Type B pancreatic cell (in vitro differentiated cells): ENCODE measurements around the gene RNASEH2B. TPM values are rescaled to one million over a fixed set of nuclear protein-coding genes. Genes with fewer than 3 reads are reported as not detected.

Source experiments
- DNase-seq: peaks from one replicate; pipeline ENCODE4 v3.0.0; 2021; ENCODE audit warnings: mixed read lengths; ENCODE audit not compliant: unreplicated experiment; ENCODE audit errors: extremely low spot score
- H3K27ac Mint-ChIP-seq: 2 replicates; pipeline ENCODE4 v1.8.0; 2021; ENCODE audit warnings: mild to moderate bottlenecking, mixed read lengths
- H3K27me3 Mint-ChIP-seq: 2 replicates; pipeline ENCODE4 v1.8.0; 2021; ENCODE audit warnings: mixed read lengths
- H3K36me3 Mint-ChIP-seq: 2 replicates; pipeline ENCODE4 v1.8.0; 2021; ENCODE audit warnings: mixed read lengths
- H3K4me1 Mint-ChIP-seq: one replicate; pipeline ENCODE4 v1.8.0; 2021; ENCODE audit warnings: mixed read lengths; ENCODE audit not compliant: unreplicated experiment
- H3K4me3 Mint-ChIP-seq: 2 replicates; pipeline ENCODE4 v1.8.0; 2021; ENCODE audit warnings: mild to moderate bottlenecking, mixed read lengths
- H3K9me3 Mint-ChIP-seq: 2 replicates; pipeline ENCODE4 v1.8.0; 2021; ENCODE audit warnings: mixed read lengths
- CTCF ChIP-seq: fragments of 200-600 bp; sonication (generic); conservative IDR thresholded peaks from 2 replicates; pipeline ENCODE4 v1.5.0; 2021; ENCODE audit warnings: antibody characterized with exemption, mild to moderate bottlenecking
- total RNA-seq: library from RNA; stranded (reverse); gene quantifications from 2 replicates; pipeline ENCODE4 v1.2.1, GENCODE V29; 2021; ENCODE audit warnings: low replicate concordance

RNASEH2B gene
- total RNA-seq, 1 donor from 2014 or later: 37.8 TPM

DNA sequence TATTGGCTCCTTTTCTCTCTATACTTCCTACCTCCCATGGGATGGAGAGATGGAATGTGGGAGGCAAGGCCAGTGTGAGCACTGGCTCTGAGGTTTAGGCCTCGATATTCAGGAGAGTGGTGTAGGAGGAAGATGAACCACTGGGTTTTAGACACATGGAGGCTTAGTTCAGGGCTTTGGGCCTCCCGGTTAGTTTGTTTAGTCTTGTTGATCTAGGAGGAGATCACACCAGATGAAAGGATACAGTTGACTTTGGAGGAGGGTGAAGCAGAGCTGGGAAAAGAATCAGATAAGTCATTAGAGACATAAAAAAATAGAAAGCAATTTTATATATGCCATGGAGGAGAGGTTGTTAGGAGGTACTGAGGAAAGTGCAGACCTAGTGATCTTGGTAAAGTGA is 30.9 kb downstream of the RNASEH2B start:
- Mint-ChIP-seq H3K9me3 (peaks cover 5% of the 10 kb centered on the region), H3K27ac (no peak overlapping the region)
- no peak for DNase-seq

GRCh38 chr13:50941146-50941545 is 31.6 kb downstream of the RNASEH2B start:
- peaks cover 5% of the 10 kb centered on the region for H3K9me3 Mint-ChIP-seq
- peaks cover 22% of the 10 kb centered on the region for H3K36me3 Mint-ChIP-seq
- no peak for TF ChIP-seq CTCF
- no peak overlapping the region for H3K27ac Mint-ChIP-seq
- no peak for DNase-seq
- no peak overlapping the region for H3K4me3 Mint-ChIP-seq
- H3K27me3 Mint-ChIP-seq: no peaks in the 10 kb centered on the region
- no peaks in the 10 kb centered on the region for H3K4me1 Mint-ChIP-seq

More for the DNA sequence above, 30.9 kb downstream of the RNASEH2B start:
- peaks cover 29% of the 10 kb centered on the region for H3K36me3 Mint-ChIP-seq
- no peak for TF ChIP-seq CTCF
- H3K27me3 Mint-ChIP-seq: no peaks in the 10 kb centered on the region
- H3K4me1 Mint-ChIP-seq: no peaks in the 10 kb centered on the region
- no peak overlapping the region for H3K4me3 Mint-ChIP-seq

DNA sequence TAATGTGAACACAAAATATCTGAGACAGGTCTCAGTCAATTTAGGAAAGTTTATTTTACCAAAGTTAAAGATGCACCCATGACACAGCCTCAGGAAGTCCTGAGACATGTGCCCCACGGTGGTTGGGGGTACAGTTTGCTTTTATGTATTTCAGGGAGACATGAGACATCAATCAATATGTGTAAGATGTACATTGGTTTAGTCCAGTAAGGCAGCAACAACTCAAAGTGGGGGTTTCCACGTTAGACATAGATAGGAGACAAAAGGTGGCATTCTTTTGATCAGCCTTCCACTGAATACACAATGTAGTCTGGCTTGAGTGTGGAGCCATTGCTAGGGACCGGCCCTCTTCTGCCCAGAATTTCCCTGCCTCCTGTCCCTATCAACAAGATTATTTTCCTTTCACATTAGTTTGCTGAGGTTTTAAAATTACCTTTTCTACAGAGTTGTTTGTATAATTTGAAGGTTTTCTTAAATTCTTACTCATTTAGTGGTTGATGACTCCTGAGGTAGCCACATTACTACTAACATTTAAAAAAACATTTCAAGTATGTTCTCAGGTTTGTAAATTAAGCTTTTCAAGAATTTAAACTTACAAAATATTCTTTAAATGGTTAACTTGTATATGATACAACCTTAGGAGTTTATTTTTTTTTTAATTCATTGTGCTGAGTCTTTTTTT is 33.2 kb downstream of the RNASEH2B start:
- peaks cover 19% of the 10 kb centered on the region for H3K36me3 Mint-ChIP-seq
- DNase-seq: no peak
- H3K27me3 Mint-ChIP-seq: no peaks in the 10 kb centered on the region
- H3K4me3 Mint-ChIP-seq: no peak overlapping the region
- H3K9me3 Mint-ChIP-seq: peaks cover 2% of the 10 kb centered on the region
- TF ChIP-seq CTCF: no peak
- H3K27ac Mint-ChIP-seq: no peak overlapping the region
- no peaks in the 10 kb centered on the region for H3K4me1 Mint-ChIP-seq

DNA sequence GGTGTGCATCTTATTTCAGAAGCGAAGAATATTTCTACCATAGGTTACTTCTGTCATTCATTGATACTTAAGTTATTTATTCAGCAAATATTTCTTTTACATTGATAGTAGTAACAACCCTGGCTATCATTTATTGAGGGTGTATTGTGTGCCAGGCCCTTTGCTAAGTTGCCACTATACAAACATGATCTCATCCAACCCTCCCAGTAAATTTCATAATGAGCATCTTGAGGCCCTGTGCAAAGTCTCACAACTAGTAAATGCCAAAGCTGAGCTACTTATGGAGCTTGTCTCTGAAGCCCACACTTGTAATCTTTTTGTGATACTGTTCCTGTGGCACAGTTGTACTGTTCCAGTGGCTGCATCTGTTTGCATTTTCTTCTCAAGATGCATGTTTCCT is 36.1 kb downstream of the RNASEH2B start:
- peaks cover 6% of the 10 kb centered on the region for H3K4me1 Mint-ChIP-seq
- no peaks in the 10 kb centered on the region for H3K27me3 Mint-ChIP-seq
- H3K4me3 Mint-ChIP-seq: no peak overlapping the region
- no peak overlapping the region for H3K27ac Mint-ChIP-seq
- peaks cover 20% of the 10 kb centered on the region for H3K36me3 Mint-ChIP-seq
- TF ChIP-seq CTCF: no peak
- H3K9me3 Mint-ChIP-seq: no peaks in the 10 kb centered on the region
- no peak for DNase-seq

DNA sequence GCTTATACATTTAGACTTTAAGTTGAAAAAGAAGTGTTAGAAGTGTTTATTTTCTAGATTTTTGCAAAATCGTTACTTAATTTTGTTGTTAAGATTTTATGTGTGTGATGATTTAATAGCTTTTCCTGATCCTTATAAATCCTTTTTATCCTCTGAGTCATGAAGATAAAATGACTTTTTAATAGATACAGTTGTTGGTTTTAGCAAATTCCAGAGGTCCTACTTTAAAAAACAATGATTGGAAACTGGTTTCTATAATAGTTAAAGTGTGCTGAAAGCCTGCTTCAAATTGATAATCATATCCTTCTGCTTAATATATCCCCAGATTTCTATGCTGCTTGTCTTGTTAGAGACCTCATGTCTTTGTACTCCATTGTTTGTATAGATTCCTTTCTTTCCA is 39.0 kb downstream of the RNASEH2B start:
- peaks cover 8% of the 10 kb centered on the region for H3K4me1 Mint-ChIP-seq
- H3K9me3 Mint-ChIP-seq: no peaks in the 10 kb centered on the region
- peaks cover 23% of the 10 kb centered on the region for H3K36me3 Mint-ChIP-seq
- no peak overlapping the region for H3K27ac Mint-ChIP-seq
- no peak overlapping the region for H3K4me3 Mint-ChIP-seq
- no peak for DNase-seq
- no peak for TF ChIP-seq CTCF
- H3K27me3 Mint-ChIP-seq: no peaks in the 10 kb centered on the region
